Liver (tissue), 9 donors: Measurements from ENCODE around the gene COL27A1. TPM values are rescaled to one million over a fixed set of nuclear protein-coding genes. Genes with fewer than 3 reads are reported as not detected.

Experiments
- DNase-seq: peaks from one replicate; pipeline ENCODE4 v3.0.0-alpha.2; 2017; ENCODE audit warnings: low spot score
- H3K27ac ChIP-seq, 2 donors: one replicate each; pipeline ENCODE4 v1.7.0; 2013; ENCODE audit warnings: inconsistent platforms in 2 of 2, low read length in 2 of 2, control low read depth in 1 of 2, low read depth in 1 of 2, mild to moderate bottlenecking in 1 of 2
- H3K27me3 ChIP-seq, 4 donors: one replicate each; pipeline versions ENCODE4 v1.6.1 to v1.7.0; 2013; ENCODE audit warnings: low read length in 3 of 4, inconsistent platforms in 1 of 4, mild to moderate bottlenecking in 1 of 4, moderate library complexity in 1 of 4; ENCODE audit not compliant: control insufficient read depth in 4 of 4, insufficient read depth in 4 of 4
- H3K36me3 ChIP-seq, 4 donors: one replicate each; pipeline versions ENCODE4 v1.6.1 to v1.7.0; 2013; ENCODE audit warnings: low read length in 3 of 4, mild to moderate bottlenecking in 3 of 4, low read depth in 1 of 4, moderate library complexity in 1 of 4; ENCODE audit not compliant: control insufficient read depth in 4 of 4, insufficient read depth in 3 of 4
- H3K4me1 ChIP-seq, 4 donors: one replicate each; pipeline versions ENCODE4 v1.6.1 to v1.7.0; 2013; ENCODE audit warnings: low read length in 3 of 4, mild to moderate bottlenecking in 3 of 4, moderate library complexity in 1 of 4; ENCODE audit not compliant: control insufficient read depth in 4 of 4, insufficient read depth in 4 of 4
- H3K4me3 ChIP-seq, 3 donors: one replicate each; pipeline versions ENCODE4 v1.6.1 to v1.7.0; 2013; ENCODE audit warnings: low read length in 3 of 3, control low read depth in 1 of 3, low read depth in 1 of 3, mild to moderate bottlenecking in 1 of 3
- H3K9ac ChIP-seq, 2 donors: one replicate each; pipeline ENCODE4 v1.7.0; 2013; ENCODE audit warnings: low read length in 2 of 2, mild to moderate bottlenecking in 2 of 2, moderate library complexity in 2 of 2, control low read depth in 1 of 2, low read depth in 1 of 2
- H3K9me3 ChIP-seq, 4 donors: one replicate each; pipeline versions ENCODE4 v1.6.1 to v1.7.0; 2013; ENCODE audit warnings: low read length in 3 of 4; ENCODE audit not compliant: control insufficient read depth in 4 of 4
- ATF3 ChIP-seq: IDR thresholded peaks from 2 replicates; pipeline ENCODE4 v1.6.1; 2016; ENCODE audit warnings: antibody characterized with exemption
- EGR1 ChIP-seq, 2 donors: IDR thresholded peaks; 2 replicates each; pipeline ENCODE4 v1.6.1; 2016 to 2018; ENCODE audit warnings: antibody characterized with exemption in 2 of 2, low read depth in 2 of 2
- FOXA2 ChIP-seq: IDR thresholded peaks from 2 replicates; pipeline ENCODE4 v1.6.1; 2016; ENCODE audit warnings: antibody characterized with exemption
- HNF4A ChIP-seq, 2 donors: conservative IDR thresholded peaks; 2 replicates each; pipeline ENCODE4 v1.6.1; 2016; ENCODE audit warnings: antibody characterized with exemption in 2 of 2, mild to moderate bottlenecking in 2 of 2
- HNF4G ChIP-seq: IDR thresholded peaks from 2 replicates; pipeline ENCODE4 v1.6.1; 2016; ENCODE audit warnings: antibody characterized with exemption
- JUND ChIP-seq, 2 donors: IDR thresholded peaks; 2 replicates each; pipeline ENCODE4 v1.6.1; 2016; ENCODE audit warnings: antibody characterized with exemption in 2 of 2
- NR2F2 ChIP-seq: IDR thresholded peaks from 2 replicates; pipeline ENCODE4 v1.6.1; 2016; ENCODE audit warnings: antibody characterized with exemption
- REST ChIP-seq: IDR thresholded peaks from 2 replicates; pipeline ENCODE4 v1.6.1; 2016; ENCODE audit warnings: antibody characterized with exemption, mild to moderate bottlenecking
- RXRA ChIP-seq, 2 donors: IDR thresholded peaks; 2 replicates each; pipeline ENCODE4 v1.6.1; 2017 to 2018; ENCODE audit warnings: antibody characterized with exemption in 2 of 2, mild to moderate bottlenecking in 1 of 2
- SP1 ChIP-seq: IDR thresholded peaks from 2 replicates; pipeline ENCODE4 v1.6.1; 2018; ENCODE audit warnings: antibody characterized with exemption, mild to moderate bottlenecking
- TAF1 ChIP-seq: conservative IDR thresholded peaks from 2 replicates; pipeline ENCODE4 v1.6.1; 2016; ENCODE audit warnings: antibody characterized with exemption, mild to moderate bottlenecking
- YY1 ChIP-seq: IDR thresholded peaks from 2 replicates; pipeline ENCODE4 v1.6.1; 2016; ENCODE audit warnings: antibody characterized with exemption, mild to moderate bottlenecking
- ZBTB33 ChIP-seq: IDR thresholded peaks from 2 replicates; pipeline ENCODE4 v1.6.1; 2016; ENCODE audit warnings: antibody characterized with exemption
- WGBS: extraction: QIAGEN DNeasy Blood & Tissue Kit; methylation state at CpG from one replicate; pipeline ENCODE4 v1.1.7; 2013; 5-methylcytosine and 5-hydroxymethylcytosine counted together
- polyA plus RNA-seq, 2 donors: library from polyadenylated mRNA; stranded (reverse) in 1 of 2; unstranded in 1 of 2; fragments of 200-250 nt in 1 of 2; fragments of >200 nt in 1 of 2; fragmentation: Nextera tagmentation in 1 of 2; extraction: Ambion mirVana in 1 of 2; gene quantifications; one replicate each; pipeline versions ENCODE4 v1.2.1 to v1.2.3, GENCODE V29; 2013 to 2015
- total RNA-seq, 2 donors: library from RNA; depleted of rRNA; stranded (reverse); fragments of >200 nt; gene quantifications; one replicate each; pipeline ENCODE4 v1.2.3, GENCODE V29; 2014
- TF ChIP-seq, protein P1 (sequence below): IDR thresholded peaks from 2 replicates; pipeline ENCODE4 v1.6.1; 2016; ENCODE audit warnings: antibody characterized with exemption
- TF ChIP-seq, protein P2 (sequence below): fragments of 150-350 bp; IDR thresholded peaks from 2 replicates; pipeline ENCODE4 v1.5.1; 2017; ENCODE audit warnings: improper control_type of control experiment, low read depth, low read length; ENCODE audit not compliant: missing input control
- donor health status: healthy.
- donor health status: healthy.
- donor health status: healthy.
- donor health status: healthy.
- donor health status: healthy.

COL27A1 gene
- total and polyA plus RNA-seq, 4 donors = 7.0 to 20.4 (median 12.0) TPM

DNA sequence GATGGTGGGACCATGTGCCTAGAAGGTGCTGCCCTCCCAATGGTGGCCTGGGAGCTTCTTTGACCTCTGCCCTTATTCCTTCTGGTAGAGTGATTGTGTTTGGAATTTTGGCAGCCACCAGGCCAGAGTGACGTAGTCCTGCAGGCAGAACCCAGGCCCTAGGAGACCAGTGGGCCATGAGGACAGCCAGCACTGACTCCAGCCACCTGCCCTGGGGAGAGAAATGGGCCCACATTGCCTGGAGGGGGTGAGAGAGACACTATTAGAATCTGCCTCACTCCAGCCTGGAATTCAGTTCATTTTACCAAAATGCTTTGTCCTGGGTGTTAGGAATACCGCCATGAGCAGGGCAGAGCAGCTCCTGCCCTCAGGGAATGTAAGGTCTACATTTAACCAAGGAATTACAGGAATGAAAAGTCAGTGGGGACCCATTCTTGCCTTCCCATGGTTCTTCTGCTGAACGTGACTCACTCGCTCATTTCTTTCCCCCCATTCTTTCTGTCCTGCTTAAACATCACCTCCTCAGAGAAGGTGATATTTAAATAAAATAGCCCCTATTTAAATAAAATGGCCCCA lies 5.5 kb upstream of the COL27A1 start:
- DNase-seq = no peak
- Histone ChIP-seq H3K27ac (no peak overlapping the region), H3K9ac (no peak overlapping the region), H3K27me3 (no peaks in the 10 kb centered on the region), H3K4me1 (peaks cover 4 to 25% (median 17%) of the 10 kb centered on the region in 4 donors), H3K9me3 (no peaks in the 10 kb centered on the region), H3K36me3 (no peaks in the 10 kb centered on the region), H3K4me3 (no peak overlapping the region)
- TF ChIP-seq EGR1 (IDR thresholded peaks at IDR 0.05; ENCODE audit: low read depth in 2 of 2) (no peak), NR2F2 (no peak), TAF1 (no peak), SP1 (no peak)
- TF ChIP-seq, protein P1, sequence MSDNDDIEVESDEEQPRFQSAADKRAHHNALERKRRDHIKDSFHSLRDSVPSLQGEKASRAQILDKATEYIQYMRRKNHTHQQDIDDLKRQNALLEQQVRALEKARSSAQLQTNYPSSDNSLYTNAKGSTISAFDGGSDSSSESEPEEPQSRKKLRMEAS = no peak
- TF ChIP-seq, protein P2, sequence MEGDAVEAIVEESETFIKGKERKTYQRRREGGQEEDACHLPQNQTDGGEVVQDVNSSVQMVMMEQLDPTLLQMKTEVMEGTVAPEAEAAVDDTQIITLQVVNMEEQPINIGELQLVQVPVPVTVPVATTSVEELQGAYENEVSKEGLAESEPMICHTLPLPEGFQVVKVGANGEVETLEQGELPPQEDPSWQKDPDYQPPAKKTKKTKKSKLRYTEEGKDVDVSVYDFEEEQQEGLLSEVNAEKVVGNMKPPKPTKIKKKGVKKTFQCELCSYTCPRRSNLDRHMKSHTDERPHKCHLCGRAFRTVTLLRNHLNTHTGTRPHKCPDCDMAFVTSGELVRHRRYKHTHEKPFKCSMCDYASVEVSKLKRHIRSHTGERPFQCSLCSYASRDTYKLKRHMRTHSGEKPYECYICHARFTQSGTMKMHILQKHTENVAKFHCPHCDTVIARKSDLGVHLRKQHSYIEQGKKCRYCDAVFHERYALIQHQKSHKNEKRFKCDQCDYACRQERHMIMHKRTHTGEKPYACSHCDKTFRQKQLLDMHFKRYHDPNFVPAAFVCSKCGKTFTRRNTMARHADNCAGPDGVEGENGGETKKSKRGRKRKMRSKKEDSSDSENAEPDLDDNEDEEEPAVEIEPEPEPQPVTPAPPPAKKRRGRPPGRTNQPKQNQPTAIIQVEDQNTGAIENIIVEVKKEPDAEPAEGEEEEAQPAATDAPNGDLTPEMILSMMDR = no peak
- WGBS = 93% methylated on average over 4 of the region's 4 CpGs

GRCh38 chr9:114150608-114151007 lies 4.7 kb upstream of the COL27A1 start:
- no peak for TF ChIP-seq JUND (IDR thresholded peaks at IDR 0.05)
- no peak for TF ChIP-seq EGR1 (IDR thresholded peaks at IDR 0.05; ENCODE audit: low read depth in 2 of 2)
- TF ChIP-seq YY1 = no peak
- TF ChIP-seq ATF3 = no peak
- no peak for TF ChIP-seq ZBTB33
- TF ChIP-seq RXRA (IDR thresholded peaks at IDR 0.05) = no peak
- TF ChIP-seq NR2F2 = no peak
- no peak overlapping the region for H3K4me3 ChIP-seq
- H3K9me3 ChIP-seq = no peaks in the 10 kb centered on the region
- no peak overlapping the region for H3K27ac ChIP-seq
- DNase-seq = no peak
- no peak overlapping the region for H3K9ac ChIP-seq
- WGBS = 84% methylated on average over 8 of the region's 8 CpGs
- no peaks in the 10 kb centered on the region for H3K27me3 ChIP-seq
- H3K36me3 ChIP-seq = no peaks in the 10 kb centered on the region
- H3K4me1 ChIP-seq = peaks cover 4 to 30% (median 20%) of the 10 kb centered on the region in 4 donors

DNA sequence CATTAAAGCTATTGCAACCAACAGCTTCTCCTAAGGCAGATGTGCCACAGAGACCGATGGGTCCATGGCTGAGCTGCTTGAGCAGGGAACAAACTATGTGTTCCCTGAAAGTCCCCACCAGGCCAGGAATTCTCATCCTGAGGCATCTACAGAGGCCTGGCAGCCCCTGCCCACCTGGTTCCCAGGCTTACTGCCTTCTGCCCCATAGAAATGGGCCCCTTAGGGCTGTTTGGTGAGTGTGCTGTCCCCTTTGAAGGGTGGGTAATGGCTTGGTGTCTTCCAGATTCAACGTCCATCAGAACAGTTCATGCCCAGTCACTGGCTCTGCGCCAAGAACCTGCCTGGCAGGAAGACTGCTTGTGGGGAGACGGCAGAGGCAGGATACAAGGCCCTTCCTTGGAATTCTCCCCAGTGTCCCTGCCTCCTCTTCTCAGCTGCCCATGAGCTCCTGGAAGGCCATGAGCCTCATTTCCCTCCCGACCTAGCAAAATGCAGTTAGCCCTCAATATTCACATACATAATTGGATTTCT lies 3.8 kb upstream of the COL27A1 start:
- Histone ChIP-seq H3K4me3 (no peak overlapping the region), H3K9ac (no peak overlapping the region), H3K4me1 (peaks cover 4 to 30% (median 20%) of the 10 kb centered on the region in 4 donors), H3K9me3 (no peaks in the 10 kb centered on the region), H3K27me3 (no peaks in the 10 kb centered on the region), H3K27ac (no peak overlapping the region), H3K36me3 (no peaks in the 10 kb centered on the region)
- 61% methylated on average over 5 of the region's 5 CpGs for WGBS
- DNase-seq = no peak
- TF ChIP-seq ATF3 (no peak), RXRA (IDR thresholded peaks at IDR 0.05) (no peak), ZBTB33 (no peak), YY1 (no peak), HNF4A (conservative IDR thresholded peaks at IDR 0.05) (no peak), JUND (IDR thresholded peaks at IDR 0.05) (no peak), REST (no peak), FOXA2 (no peak), HNF4G (no peak)
